H9 (cell line): Measurements from ENCODE around the gene ATP6V1C2. TPM values are rescaled to one million over a fixed set of nuclear protein-coding genes. Genes with fewer than 3 reads are reported as not detected.
A peak's percentile ranks its signal among the peaks of the same experiment; 100 is the strongest.

ENCODE experiments used
- DNase-seq: peaks from one replicate; pipeline ENCODE4 v3.0.0-alpha.2; 2017
- H2AFZ ChIP-seq: one replicate; pipeline ENCODE4 v1.6.1; 2013; ENCODE audit warnings: mild to moderate bottlenecking, low read length, control low read depth, moderate library complexity
- H2AK5ac ChIP-seq: 2 replicates; pipeline ENCODE4 v1.6.1; 2013; ENCODE audit warnings: low read length, control low read depth, mixed read lengths; ENCODE audit not compliant: insufficient read length
- H2BK120ac ChIP-seq: one replicate; pipeline ENCODE4 v1.6.1; 2013; ENCODE audit warnings: low read depth, mild to moderate bottlenecking, low read length, control low read depth, inconsistent platforms; ENCODE audit not compliant: poor library complexity, severe bottlenecking
- H2BK12ac ChIP-seq: 2 replicates; pipeline ENCODE4 v1.6.1; 2013; ENCODE audit warnings: low read length, control low read depth, mixed read lengths, low read depth; ENCODE audit not compliant: insufficient read length
- H2BK15ac ChIP-seq: 2 replicates; pipeline ENCODE4 v1.6.1; 2013; ENCODE audit warnings: low read depth, low read length, control low read depth
- H2BK20ac ChIP-seq: one replicate; pipeline ENCODE4 v1.6.1; 2013; ENCODE audit warnings: low read depth, mild to moderate bottlenecking, low read length, control low read depth, inconsistent platforms; ENCODE audit not compliant: poor library complexity, severe bottlenecking
- H2BK5ac ChIP-seq: 2 replicates; pipeline ENCODE4 v1.6.1; 2013; ENCODE audit warnings: low read length, control low read depth, mixed read lengths; ENCODE audit not compliant: insufficient read length
- H3K14ac ChIP-seq: 2 replicates; pipeline ENCODE4 v1.6.1; 2013; ENCODE audit warnings: low read length, control low read depth; ENCODE audit not compliant: insufficient read depth
- H3K18ac ChIP-seq: 2 replicates; pipeline ENCODE4 v1.6.1; 2013; ENCODE audit warnings: low read depth, mild to moderate bottlenecking, mixed read lengths, low read length, control low read depth; ENCODE audit not compliant: insufficient read length
- H3K23ac ChIP-seq: 2 replicates; pipeline ENCODE4 v1.6.1; 2013; ENCODE audit warnings: low read length, control low read depth, mixed read lengths, low read depth; ENCODE audit not compliant: insufficient read length
- H3K23me2 ChIP-seq: 2 replicates; pipeline ENCODE4 v1.6.1; 2013; ENCODE audit warnings: low read depth, mild to moderate bottlenecking, mixed read lengths, low read length, control low read depth; ENCODE audit not compliant: insufficient read length, poor library complexity, severe bottlenecking
- H3K27ac ChIP-seq: 2 replicates; pipeline ENCODE4 v1.5.1; 2013; ENCODE audit warnings: low read length, control low read depth, mixed read lengths, low read depth; ENCODE audit not compliant: insufficient read length
- H3K27me3 ChIP-seq: 2 replicates; pipeline ENCODE4 v1.6.1; 2013; ENCODE audit warnings: low read length, control low read depth, inconsistent platforms; ENCODE audit not compliant: insufficient read depth
- H3K4ac ChIP-seq: 2 replicates; pipeline ENCODE4 v1.6.1; 2013; ENCODE audit warnings: low read depth, mild to moderate bottlenecking, control low read depth, inconsistent platforms, low read length, moderate library complexity
- H3K4me1 ChIP-seq: 2 replicates; pipeline ENCODE4 v1.6.1; 2013; ENCODE audit warnings: low read length, control low read depth, inconsistent platforms; ENCODE audit not compliant: insufficient read depth
- H3K4me2 ChIP-seq: 2 replicates; pipeline ENCODE4 v1.6.1; 2013; ENCODE audit warnings: low read length, control low read depth, mixed read lengths; ENCODE audit not compliant: insufficient read length, insufficient read depth
- H3K56ac ChIP-seq: 2 replicates; pipeline ENCODE4 v1.6.1; 2013; ENCODE audit warnings: low read depth, mild to moderate bottlenecking, mixed read lengths, low read length, control low read depth; ENCODE audit not compliant: insufficient read length
- H3K79me1 ChIP-seq: 2 replicates; pipeline ENCODE4 v1.6.1; 2013; ENCODE audit warnings: low read depth, mild to moderate bottlenecking, moderate library complexity, low read length, control low read depth, inconsistent platforms; ENCODE audit not compliant: insufficient read depth, poor library complexity, severe bottlenecking
- H3K79me2 ChIP-seq: 2 replicates; pipeline ENCODE4 v1.6.1; 2013; ENCODE audit warnings: low read length, control low read depth, inconsistent platforms; ENCODE audit not compliant: insufficient read depth
- H3K9ac ChIP-seq: 2 replicates; pipeline ENCODE4 v1.6.1; 2013; ENCODE audit warnings: low read length, control low read depth, mixed read lengths; ENCODE audit not compliant: insufficient read length; ENCODE audit errors: extremely low read depth
- H3K9me3 ChIP-seq: one replicate; pipeline ENCODE4 v1.6.1; 2013; ENCODE audit warnings: low read depth, low read length, inconsistent platforms; ENCODE audit not compliant: control insufficient read depth
- H3T11ph ChIP-seq: one replicate; pipeline ENCODE4 v1.6.1; 2013; ENCODE audit warnings: mild to moderate bottlenecking, low read length, control low read depth, inconsistent platforms
- H4K20me1 ChIP-seq: one replicate; pipeline ENCODE4 v1.6.1; 2013; ENCODE audit not compliant: control insufficient read depth, insufficient read length, insufficient read depth
- H4K5ac ChIP-seq: 2 replicates; pipeline ENCODE4 v1.6.1; 2013; ENCODE audit warnings: low read depth, mild to moderate bottlenecking, mixed read lengths, low read length, control low read depth; ENCODE audit not compliant: insufficient read length
- H4K8ac ChIP-seq: replicated peaks from 2 replicates; pipeline ENCODE4 v1.6.1; 2013; ENCODE audit warnings: low read length, control low read depth, mixed read lengths, low read depth; ENCODE audit not compliant: insufficient read length
- H4K91ac ChIP-seq: 2 replicates; pipeline ENCODE4 v1.6.1; 2013; ENCODE audit warnings: low read depth, mild to moderate bottlenecking, moderate library complexity, mixed read lengths, low read length, control low read depth; ENCODE audit not compliant: insufficient read length
- H3K27ac Mint-ChIP-seq, 3 experiments: 2 replicates in 2 of 3; 3 replicates in 1 of 3; pipeline ENCODE4 v1.8.0; 2020 to 2021; ENCODE audit warnings: mixed read lengths in 3 of 3, mild to moderate bottlenecking in 1 of 3, moderate library complexity in 1 of 3
- H3K27me3 Mint-ChIP-seq: 2 replicates; pipeline ENCODE4 v1.8.0; 2021; ENCODE audit warnings: low read depth, mild to moderate bottlenecking, moderate library complexity, mixed read lengths
- H3K36me3 Mint-ChIP-seq, 3 experiments: 2 replicates in 2 of 3; 3 replicates in 1 of 3; pipeline ENCODE4 v1.8.0; 2020 to 2021; ENCODE audit warnings: low read depth in 3 of 3, mixed read lengths in 3 of 3; ENCODE audit not compliant: insufficient read depth in 1 of 3
- H3K4me1 Mint-ChIP-seq, 2 experiments: 2 replicates each; pipeline ENCODE4 v1.8.0; 2020; ENCODE audit warnings: mixed read lengths in 2 of 2
- H3K4me3 Mint-ChIP-seq, 2 experiments: 2 replicates in 1 of 2; 3 replicates in 1 of 2; pipeline ENCODE4 v1.8.0; 2020 to 2021; ENCODE audit warnings: mild to moderate bottlenecking in 2 of 2, mixed read lengths in 2 of 2, moderate library complexity in 1 of 2
- H3K9me3 Mint-ChIP-seq, 2 experiments: 2 replicates in 1 of 2; 3 replicates in 1 of 2; pipeline ENCODE4 v1.8.0; 2020; ENCODE audit warnings: mild to moderate bottlenecking in 2 of 2, mixed read lengths in 2 of 2, moderate library complexity in 1 of 2
- WGBS: extraction: QIAGEN DNeasy Blood & Tissue Kit; methylation state at CpG from one replicate; pipeline ENCODE4 v1.1.7; 2013; ENCODE audit warnings: missing lambda C conversion rate, low lambda C conversion rate, mixed read lengths; ENCODE audit not compliant: insufficient read length; ENCODE audit errors: extremely low coverage; 5-methylcytosine and 5-hydroxymethylcytosine counted together
- total RNA-seq: library from RNA; stranded (reverse); gene quantifications from 2 replicates; pipeline ENCODE4 v1.2.1, GENCODE V29; 2021
- TF ChIP-seq, protein P1 (sequence below): fragments of 200-600 bp; sonication (generic); conservative IDR thresholded peaks from 3 replicates; pipeline ENCODE4 v1.8.0; 2021; ENCODE audit warnings: antibody characterized with exemption, mild to moderate bottlenecking

Gene ATP6V1C2
- total RNA-seq, 1 experiment from 2014 or later, result 1.2 TPM

DNA sequence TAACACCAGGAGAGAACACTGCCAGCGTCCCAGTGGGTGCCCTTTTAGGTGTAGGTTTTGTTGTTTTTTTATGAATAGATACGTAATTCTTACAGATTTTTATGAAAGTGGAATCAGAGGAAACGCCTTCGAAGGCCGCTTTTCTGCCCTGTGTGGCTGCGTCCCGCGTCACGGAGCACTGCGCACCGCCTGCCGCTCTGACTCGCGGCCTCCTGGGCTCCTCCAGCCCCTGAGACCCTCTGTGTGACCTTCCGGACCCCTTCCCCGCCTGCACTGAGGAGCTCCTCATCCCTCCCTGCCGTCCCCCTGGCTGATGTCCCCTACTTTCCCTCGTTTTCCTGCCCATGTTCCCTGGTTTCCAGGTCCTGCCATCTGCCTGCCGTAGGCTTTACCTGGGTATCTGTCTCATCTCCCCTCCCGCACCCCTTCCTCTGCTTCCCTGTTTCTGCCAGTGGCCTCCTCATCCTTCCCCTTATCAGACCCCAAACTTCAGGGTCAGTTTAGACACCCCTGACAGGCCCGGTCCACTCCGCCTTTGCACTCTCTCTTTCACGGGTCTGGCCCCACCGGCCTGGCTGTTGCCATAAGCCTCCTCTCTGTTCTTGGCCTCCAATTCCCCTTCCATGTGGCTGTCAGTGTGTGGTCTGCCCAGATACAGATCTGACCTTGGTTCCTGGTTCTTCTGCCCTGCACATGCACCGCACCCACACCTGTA is 58.5 kb downstream of the ATP6V1C2 start:
- no peak overlapping the region for H3K4me3 Mint-ChIP-seq
- Histone ChIP-seq H2AK5ac (no peak overlapping the region), H3K23ac (no peak overlapping the region), H3K9ac (no peak overlapping the region), H2BK15ac (no peak overlapping the region), H3K18ac (no peak overlapping the region), H3K4ac (no peak overlapping the region), H3K79me1 (no peaks in the 10 kb centered on the region), H3K79me2 (no peaks in the 10 kb centered on the region), H4K5ac (no peak overlapping the region), H2BK20ac (no peak overlapping the region), H3K9me3 (no peaks in the 10 kb centered on the region), H3K14ac (no peak overlapping the region), H3K56ac (no peak overlapping the region), H2BK120ac (no peak overlapping the region), H3K4me2 (no peak overlapping the region), H4K91ac (no peak overlapping the region), H3K27me3 (no peaks in the 10 kb centered on the region), H3K4me1 (no peaks in the 10 kb centered on the region), H3K27ac (no peak overlapping the region), H3K23me2 (no peaks in the 10 kb centered on the region), H2BK12ac (no peak overlapping the region), H4K20me1 (no peaks in the 10 kb centered on the region), H2AFZ (no peak overlapping the region), H2BK5ac (no peak overlapping the region), H4K8ac (no peak overlapping the region), H3T11ph (no peak overlapping the region)
- no peak for DNase-seq
- H3K4me1 Mint-ChIP-seq, result peaks cover 0 to 7% of the 10 kb centered on the region in 2 experiments; a peak in 3 of 4 replicates
- peaks cover 34 to 51% (median 48%) of the 10 kb centered on the region in 3 experiments; a peak in 6 of 7 replicates for H3K36me3 Mint-ChIP-seq
- TF ChIP-seq, protein P1, sequence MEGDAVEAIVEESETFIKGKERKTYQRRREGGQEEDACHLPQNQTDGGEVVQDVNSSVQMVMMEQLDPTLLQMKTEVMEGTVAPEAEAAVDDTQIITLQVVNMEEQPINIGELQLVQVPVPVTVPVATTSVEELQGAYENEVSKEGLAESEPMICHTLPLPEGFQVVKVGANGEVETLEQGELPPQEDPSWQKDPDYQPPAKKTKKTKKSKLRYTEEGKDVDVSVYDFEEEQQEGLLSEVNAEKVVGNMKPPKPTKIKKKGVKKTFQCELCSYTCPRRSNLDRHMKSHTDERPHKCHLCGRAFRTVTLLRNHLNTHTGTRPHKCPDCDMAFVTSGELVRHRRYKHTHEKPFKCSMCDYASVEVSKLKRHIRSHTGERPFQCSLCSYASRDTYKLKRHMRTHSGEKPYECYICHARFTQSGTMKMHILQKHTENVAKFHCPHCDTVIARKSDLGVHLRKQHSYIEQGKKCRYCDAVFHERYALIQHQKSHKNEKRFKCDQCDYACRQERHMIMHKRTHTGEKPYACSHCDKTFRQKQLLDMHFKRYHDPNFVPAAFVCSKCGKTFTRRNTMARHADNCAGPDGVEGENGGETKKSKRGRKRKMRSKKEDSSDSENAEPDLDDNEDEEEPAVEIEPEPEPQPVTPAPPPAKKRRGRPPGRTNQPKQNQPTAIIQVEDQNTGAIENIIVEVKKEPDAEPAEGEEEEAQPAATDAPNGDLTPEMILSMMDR, result no peak
- H3K27ac Mint-ChIP-seq, result peak overlapping the region in 1 of 3 experiments; percentile 62; a peak in 3 of 7 replicates
- WGBS, result no CpG with 5 or more reads among the region's 25 CpGs
- H3K9me3 Mint-ChIP-seq, result no peaks in the 10 kb centered on the region
- no peaks in the 10 kb centered on the region for H3K27me3 Mint-ChIP-seq
